NCI-H146 (cell line): ENCODE measurements around the gene DLGAP4.

Experiments used
- DNase-seq: peaks from one replicate; lab custom pipeline; 2025; lab: John Stamatoyannopoulos, UW

DLGAP4 gene

GRCh38 chr20:36411861-36412454 is 105.8 kb downstream of the DLGAP4 start:
- no peak for DNase-seq

- DNase-seq, result no peak
Observed at GRCh38 chr20:36415475-36416002, 109.4 kb downstream of the DLGAP4 start.

DNA sequence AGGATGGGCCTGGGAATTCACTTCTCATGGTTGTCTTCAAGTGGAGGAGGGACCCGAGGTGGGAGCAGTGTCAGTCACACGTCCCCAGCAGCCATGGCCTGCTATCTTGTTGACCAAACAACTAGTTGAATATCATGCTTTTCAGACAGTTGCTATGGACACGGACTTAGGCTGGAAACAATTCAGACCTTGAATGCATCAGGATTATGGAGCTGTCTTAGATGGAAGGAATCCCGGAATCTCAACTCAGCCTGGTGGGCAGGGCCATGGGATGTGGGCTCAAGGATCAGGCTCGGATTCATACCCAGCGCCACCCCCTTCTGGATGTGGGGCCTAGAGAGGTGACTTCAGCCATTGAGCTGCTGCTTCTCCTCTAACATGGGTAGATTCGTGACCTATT is 112.6 kb downstream of the DLGAP4 start:
- DNase-seq, result no peak

- DNase-seq, result no peak
Observed at GRCh38 chr20:36421641-36422040, 115.5 kb downstream of the DLGAP4 start.

- DNase-seq, result no peak
Observed at GRCh38 chr20:36424314-36424713, 118.2 kb downstream of the DLGAP4 start.

DNA sequence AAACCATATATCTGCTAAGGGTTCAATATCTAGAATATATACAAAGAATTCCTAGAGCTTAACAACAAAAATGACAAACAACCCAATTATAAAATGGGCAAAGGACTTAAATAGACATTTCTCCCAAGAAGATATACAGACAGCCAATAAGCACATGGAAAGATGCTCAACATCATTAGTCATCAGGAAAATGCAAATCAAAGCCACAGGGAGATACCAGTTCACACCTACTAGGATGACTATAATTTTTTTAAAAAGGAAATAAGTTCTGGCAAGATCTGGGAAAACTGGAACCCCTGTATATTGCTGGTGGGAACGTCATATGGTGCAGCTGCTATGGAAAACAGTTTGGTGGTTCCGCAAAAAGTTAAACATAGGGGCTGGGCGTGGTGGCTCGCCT is 119.0 kb downstream of the DLGAP4 start:
- no peak for DNase-seq

DNA sequence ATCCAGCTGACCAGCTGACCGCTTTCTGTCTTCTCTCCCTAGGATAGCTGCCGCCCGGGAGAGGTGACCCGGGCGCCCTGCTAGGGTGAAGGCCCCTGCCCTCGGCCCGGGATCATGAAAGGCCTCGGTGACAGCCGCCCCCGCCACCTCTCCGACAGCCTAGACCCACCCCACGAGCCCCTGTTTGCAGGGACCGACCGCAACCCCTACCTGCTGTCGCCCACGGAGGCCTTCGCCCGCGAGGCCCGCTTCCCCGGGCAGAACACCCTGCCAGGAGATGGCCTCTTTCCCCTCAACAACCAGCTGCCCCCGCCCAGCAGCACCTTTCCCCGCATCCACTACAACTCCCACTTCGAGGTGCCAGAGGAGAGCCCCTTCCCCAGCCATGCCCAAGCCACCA is 125.5 kb downstream of the DLGAP4 start:
- DNase-seq, result no peak

DNA sequence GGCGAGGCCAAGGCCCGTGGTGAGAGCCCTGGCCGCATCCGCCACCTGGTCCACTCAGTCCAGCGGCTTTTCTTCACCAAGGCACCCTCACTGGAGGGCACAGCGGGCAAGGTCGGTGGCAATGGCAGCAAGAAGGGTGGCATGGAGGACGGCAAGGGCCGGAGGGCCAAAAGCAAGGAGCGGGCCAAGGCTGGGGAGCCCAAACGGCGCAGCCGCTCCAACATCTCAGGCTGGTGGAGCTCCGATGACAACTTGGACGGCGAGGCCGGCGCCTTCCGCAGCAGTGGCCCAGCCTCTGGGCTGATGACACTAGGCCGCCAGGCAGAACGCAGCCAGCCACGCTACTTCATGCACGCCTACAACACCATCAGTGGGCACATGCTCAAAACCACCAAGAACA is 126.0 kb downstream of the DLGAP4 start:
- no peak for DNase-seq

GRCh38 chr20:36434383-36434782 is 128.2 kb downstream of the DLGAP4 start:
- DNase-seq, result no peak

GRCh38 chr20:36435124-36435523 is 129.0 kb downstream of the DLGAP4 start:
- no peak for DNase-seq

DNA sequence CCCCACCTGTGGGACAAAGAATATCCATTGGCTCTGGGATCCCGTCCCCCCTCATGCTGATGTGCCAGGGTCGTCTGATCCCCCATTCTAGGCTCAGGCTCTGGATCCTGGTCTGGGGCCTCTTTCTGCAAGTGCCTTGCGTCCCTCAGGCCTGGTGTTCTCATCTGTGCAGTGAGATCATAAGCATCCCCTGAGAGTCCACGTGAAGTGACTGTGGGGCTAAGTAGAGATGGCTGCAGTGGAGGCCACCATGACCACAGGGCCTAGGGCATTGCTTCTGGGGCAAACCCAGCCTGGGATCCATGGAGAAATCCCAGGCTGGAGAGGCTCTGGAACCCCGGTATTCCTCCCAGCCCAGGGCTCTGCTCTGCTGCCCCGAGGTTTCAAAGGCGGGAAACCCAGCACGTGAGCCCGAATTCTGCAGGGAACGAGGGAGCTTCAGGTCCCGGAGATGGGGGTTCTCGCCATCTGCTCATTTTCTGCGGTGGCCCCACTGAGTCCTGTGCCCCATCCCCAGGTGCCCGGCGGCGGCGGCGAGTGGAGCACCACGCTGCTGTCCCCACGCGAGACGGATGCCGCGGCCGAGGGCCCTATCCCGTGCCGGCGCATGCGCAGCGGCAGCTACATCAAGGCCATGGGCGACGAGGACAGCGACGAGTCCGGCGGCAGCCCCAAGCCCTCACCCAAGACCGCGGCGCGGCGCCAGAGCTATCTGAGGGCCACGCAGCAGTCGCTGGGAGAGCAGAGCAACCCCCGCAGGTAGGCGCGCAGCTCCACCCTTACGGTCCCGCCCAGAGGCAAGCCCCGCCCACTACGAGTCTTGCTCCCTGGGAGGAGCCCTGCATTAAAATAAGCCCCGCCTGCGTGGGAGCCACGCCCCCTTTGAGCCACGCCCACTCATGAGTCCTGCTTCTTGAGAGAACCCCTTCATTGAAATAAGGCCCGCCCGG is 129.7 kb downstream of the DLGAP4 start:
- DNase-seq, result peak; percentile 99

- DNase-seq, result peak; percentile 66
Observed at GRCh38 chr20:36439040-36439730, 133.0 kb downstream of the DLGAP4 start.

DNA sequence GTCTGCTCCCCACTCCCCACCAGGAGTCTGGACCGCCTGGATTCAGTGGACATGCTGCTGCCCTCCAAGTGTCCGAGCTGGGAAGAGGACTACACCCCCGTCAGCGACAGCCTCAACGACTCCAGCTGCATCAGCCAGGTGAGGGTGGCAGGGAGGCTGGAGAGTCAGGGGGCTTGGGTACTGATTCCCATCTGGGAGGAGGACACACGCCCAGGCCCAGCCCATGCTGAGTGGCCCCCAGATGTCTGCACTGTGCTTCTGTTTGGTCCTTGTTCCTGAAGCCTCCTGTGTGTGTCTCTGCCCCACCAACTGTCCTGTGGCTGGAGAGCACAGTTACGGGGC is 133.6 kb downstream of the DLGAP4 start:
- DNase-seq, result no peak

DNA sequence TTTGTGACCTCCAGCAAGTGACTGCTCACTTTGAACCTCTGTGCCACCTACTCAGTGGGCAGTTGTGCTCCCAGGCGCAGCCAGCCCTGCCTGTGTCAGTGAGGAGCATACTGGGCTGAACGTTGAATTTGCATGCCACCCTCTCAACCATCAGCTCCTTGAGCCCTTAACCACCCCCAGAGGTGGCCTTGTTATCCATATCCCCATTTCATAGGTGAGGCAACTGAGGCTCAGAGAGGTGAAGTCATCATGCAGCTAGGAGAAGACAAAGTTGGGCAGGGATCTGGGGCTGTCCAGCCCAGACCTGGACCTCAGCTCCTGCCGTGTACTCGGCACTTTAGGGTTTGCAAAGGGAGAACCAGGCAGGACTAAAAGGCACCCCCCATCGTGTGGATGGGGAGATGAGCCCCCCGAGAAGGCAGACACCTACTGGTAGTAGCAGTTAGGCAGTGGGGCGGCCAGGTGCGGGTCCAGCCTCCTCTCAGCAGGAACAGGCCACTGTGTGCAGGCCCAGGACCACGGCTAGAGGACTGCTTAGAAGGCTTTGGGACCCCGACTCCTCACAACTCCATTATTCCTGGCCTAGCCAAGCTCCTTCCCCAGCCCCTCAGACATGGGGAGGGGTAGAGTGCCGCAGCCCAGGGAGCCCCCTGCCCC is 134.4 kb downstream of the DLGAP4 start:
- DNase-seq, result no peak

DNA sequence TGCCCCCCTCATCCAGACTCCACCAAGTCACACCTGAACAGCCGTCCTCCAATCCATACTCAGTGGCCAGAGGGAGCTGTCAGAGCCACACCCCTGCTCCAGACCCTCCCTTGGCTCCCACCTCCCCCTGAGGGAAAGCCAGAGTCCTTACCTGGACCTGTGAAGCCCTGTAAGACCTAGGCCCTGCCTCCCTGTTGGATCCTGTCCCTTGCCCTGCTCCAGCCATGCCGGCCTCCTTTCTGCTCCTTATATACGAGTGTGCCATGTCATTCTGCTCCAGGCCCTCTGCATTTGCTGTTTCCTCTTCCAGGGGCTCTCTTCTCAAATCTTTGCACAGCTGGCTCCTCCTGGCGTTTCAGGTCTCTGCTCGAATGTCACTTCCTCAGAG is 134.9 kb downstream of the DLGAP4 start:
- DNase-seq, result no peak

- DNase-seq, result no peak
Observed at GRCh38 chr20:36441416-36441815, 135.3 kb downstream of the DLGAP4 start.

DNA sequence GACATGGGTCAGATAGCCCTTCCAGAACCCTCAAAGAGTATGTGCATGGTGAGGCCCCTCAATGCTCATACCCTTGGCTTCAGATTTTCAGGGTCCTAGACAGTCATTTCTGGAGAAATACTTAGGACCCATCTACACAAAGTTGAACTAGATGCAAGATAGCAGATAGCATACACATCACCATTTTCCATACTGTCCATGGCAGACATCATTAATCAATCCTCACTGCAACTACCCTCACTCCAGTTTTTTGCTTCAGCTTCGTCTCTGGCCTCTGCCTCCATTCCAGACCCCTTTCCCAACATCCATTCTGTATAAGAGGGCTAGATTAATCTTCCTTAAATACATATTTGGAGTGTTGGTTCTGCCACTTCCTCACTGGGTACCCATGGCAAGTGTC is 139.7 kb downstream of the DLGAP4 start:
- no peak for DNase-seq

GRCh38 chr20:36446557-36446956 is 140.4 kb downstream of the DLGAP4 start:
- DNase-seq, result no peak

DNA sequence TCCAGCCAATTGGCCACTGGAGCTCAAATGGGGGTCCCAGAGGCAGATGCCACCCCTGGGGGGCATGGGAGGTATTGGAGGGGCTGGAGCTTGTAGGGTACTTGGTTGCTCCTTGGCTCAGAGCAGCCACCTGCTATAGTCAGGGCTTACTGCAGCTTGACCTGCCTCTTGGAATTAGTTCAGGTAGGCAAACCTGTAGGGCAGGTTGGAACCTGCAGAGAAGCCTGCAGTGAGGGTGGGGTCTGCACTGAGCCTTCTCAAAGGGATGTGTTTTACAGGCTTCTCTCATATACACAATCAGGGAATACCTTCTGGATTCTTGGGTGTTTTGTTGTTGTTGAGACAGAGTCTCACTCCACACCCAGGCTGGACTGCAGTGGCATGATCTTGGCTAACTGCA is 141.0 kb downstream of the DLGAP4 start:
- DNase-seq, result peak; percentile 34

DNA sequence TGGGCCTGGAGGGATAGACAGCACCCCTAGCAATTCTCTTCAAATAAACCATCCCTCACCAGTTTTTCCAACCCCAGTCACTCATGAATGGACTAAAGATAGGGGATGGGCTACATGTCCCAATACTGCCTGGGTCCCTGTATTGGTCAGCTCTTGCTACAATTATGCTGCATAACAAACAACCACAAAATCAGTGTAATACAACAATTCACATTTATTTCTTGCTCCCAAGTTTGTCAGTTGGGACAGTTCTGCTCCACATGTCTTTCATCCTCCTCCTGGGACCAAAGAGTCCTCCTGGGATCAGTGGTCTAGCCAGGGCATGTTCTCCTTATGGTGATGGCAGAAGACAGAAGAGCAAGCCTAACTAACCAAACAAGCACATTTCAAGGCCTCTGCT is 143.5 kb downstream of the DLGAP4 start:
- no peak for DNase-seq

DNA sequence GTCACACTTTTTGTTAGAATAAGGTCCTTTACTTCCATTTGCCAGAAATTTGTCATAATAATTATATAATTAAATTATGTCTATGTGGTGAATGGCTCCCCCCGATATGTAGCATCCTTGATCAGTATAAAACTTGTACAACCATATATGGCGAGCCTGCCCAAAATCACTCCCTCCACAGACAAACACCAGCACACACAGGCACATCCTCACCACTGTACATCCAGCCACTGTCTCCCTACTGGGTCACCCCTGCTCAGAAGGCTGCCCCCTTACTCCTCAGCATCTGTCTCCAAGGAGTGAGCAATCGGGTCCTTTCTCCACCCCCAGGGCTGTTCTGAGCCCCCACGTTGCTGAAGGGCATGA is 148.2 kb downstream of the DLGAP4 start:
- DNase-seq, result no peak

DNA sequence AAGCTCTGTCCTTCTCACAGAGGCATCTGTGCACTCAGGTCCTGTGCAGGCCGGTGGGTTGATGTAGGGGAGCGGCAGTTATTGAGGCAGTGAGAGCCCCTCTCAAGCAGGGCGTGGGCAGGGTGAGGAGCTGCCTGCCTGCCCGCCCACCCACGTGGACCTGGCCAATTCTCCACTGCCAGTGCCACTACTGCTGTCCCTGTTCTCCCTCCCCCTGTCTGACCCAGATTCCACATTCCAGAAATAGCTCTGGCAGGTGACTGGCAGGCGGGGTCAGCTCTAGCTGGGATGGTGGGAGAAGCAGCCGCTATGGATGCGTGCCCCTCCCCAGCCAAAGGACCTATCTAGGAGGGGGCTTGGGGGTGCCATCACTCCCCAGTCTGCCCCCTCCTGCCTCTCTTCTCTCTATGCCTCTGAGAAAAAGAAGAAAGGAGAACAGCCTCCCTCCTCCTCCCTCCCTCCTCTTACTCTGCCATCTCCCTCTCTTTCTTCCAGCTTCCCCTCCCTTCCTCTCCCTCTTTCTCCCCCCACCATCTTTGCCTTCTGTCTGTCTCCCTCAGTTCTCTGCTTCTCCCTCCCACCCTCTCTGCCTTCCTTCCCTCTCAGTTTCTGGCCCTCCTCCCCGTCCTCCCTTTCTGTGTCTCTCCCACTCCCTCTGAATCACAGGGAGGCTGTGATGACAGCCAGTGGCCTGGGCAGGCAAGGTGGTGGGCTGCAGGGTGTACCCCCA is 148.7 kb downstream of the DLGAP4 start:
- no peak for DNase-seq
